ENCODE data around the gene SP2.

The SP2 gene

DNA sequence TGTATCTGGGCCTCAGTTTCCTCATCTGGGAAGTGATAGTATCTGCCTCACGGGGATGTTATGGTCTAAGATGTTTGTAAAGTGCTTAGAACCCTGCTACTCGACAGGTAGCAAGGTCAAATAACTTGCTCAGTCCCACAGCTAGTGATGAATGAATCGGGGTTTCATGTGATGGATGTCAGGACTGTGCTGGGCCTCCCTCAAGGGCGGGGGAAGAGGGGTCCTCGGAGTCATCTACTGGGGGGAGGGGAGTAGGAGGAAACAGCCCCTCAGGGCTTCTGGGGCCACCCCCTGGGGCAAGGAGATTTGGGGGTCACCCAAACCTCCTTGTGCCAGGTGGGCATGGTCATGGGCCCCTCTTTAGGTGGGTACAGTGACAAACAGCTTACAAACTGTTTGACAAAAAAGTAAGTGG, 46.1 kb downstream of the SP2 start:
- H3K4me3 ChIP-seq: peak overlapping the region; percentile 67 to 89 (median 79)
- peaks cover 0 to 36% (median 18%) of the 10 kb centered on the region in 11 experiments; a peak in 16 of 22 replicates for H3K36me3 ChIP-seq
- peak overlapping the region in 10 of 11 experiments; percentile 69 to 84 (median 78); a peak in 20 of 22 replicates for H3K27ac ChIP-seq
- peak overlapping the region; percentile 66 to 89 (median 82) for H3K9ac ChIP-seq
- H3K9me3 ChIP-seq (replicated peaks in 1 of 11): peaks cover 0 to 12% (median 6%) of the 10 kb centered on the region in 11 experiments; a peak in 9 of 22 replicates
- H3K27me3 ChIP-seq: no peaks in the 10 kb centered on the region
- peaks cover 41 to 70% (median 62%) of the 10 kb centered on the region in 10 experiments for H3K4me1 ChIP-seq
- TF ChIP-seq Cebpa-rat (IDR thresholded peaks at IDR 0.05): no peak
- no peaks in the 10 kb centered on the region for H4K20me1 ChIP-seq
- H3K4me2 ChIP-seq: peak overlapping the region; percentile 91 to 98 (median 95)

GRCh38 chr17:47942568-47942967, 46.5 kb downstream of the SP2 start:
- H3K36me3 ChIP-seq: peaks cover 0 to 36% (median 19%) of the 10 kb centered on the region in 11 experiments; a peak in 16 of 22 replicates
- no peaks in the 10 kb centered on the region for H3K27me3 ChIP-seq
- H3K4me1 ChIP-seq: peaks cover 41 to 72% (median 62%) of the 10 kb centered on the region in 10 experiments
- peak overlapping the region; percentile 67 to 89 (median 79); a peak in 19 of 20 replicates for H3K4me3 ChIP-seq
- no peak for TF ChIP-seq Cebpa-rat (IDR thresholded peaks at IDR 0.05)
- H3K4me2 ChIP-seq: peak overlapping the region; percentile 91 to 98 (median 95)
- peaks cover 0 to 12% (median 6%) of the 10 kb centered on the region in 11 experiments; a peak in 9 of 22 replicates for H3K9me3 ChIP-seq (replicated peaks in 1 of 11)
- peak overlapping the region in 7 of 11 experiments; percentile 76 to 81 (median 79); a peak in 9 of 22 replicates for H3K27ac ChIP-seq
- no peaks in the 10 kb centered on the region for H4K20me1 ChIP-seq
- peak overlapping the region; percentile 66 to 89 (median 82); a peak in 20 of 22 replicates for H3K9ac ChIP-seq

- TF ChIP-seq Cebpa-rat (IDR thresholded peaks at IDR 0.05): no peak
- H3K27me3 ChIP-seq: no peaks in the 10 kb centered on the region
- H3K9me3 ChIP-seq (replicated peaks in 1 of 11): peaks cover 0 to 11% (median 6%) of the 10 kb centered on the region in 11 experiments; a peak in 9 of 22 replicates
Observed at GRCh38 chr17:47945080-47945479, 49.0 kb downstream of the SP2 start.

DNA sequence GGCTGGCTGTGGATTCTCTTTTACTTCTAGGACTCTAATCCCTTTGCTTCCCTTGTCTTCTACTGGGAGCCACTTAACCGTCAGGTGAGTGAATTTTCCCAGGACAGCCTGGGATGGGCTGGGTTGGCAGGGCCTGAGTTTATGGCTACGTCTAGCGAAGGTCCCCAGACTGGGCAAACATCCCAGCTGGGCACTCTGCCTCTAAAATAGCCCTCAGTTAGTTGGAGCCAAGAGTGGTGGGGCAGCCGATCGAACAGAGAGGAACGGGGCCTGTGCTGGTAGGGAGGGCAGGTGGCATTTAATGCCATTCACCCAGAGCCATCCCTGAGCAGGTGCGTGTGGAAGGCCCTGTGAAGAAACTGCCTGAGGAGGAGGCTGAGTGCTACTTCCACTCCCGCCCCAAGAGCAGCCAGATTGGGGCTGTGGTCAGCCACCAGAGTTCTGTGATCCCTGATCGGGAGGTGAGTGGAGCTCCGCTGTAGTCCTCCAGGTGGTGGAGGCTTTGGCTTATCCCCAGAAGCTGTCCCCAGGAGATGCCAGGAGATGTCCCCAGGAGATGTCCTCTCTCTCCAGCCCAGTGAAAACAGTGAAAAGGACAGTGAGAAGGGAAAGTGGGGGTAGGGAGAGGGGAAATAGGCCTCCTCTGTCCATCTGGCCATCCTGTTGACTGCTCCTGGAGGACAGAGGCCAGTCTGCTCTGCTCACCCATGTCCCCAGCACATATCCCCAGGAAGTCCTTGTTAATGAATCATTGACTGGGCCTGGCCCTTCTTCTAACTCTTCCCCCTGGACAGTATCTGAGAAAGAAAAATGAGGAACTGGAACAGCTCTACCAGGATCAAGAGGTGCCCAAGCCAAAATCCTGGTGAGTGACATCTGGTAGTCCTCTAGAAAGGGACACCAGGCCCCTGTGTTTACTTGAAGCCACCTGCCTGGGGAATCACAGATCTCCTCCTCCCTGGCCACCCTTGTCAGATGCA, 49.8 kb downstream of the SP2 start:
- Histone ChIP-seq H3K4me3 (0 out of 20 replicates have a peak overlapping the region, but pooled peaks of 1 of the 10 experiments have one; percentile 13), H3K4me1 (peaks cover 54 to 90% (median 76%) of the 10 kb centered on the region in 10 experiments), H3K36me3 (peaks cover 6 to 59% (median 25%) of the 10 kb centered on the region in 11 experiments; a peak in 17 of 22 replicates), H3K27me3 (no peaks in the 10 kb centered on the region), H4K20me1 (no peaks in the 10 kb centered on the region), H3K9me3 (replicated peaks in 1 of 11) (peaks cover 0 to 3% (median under 1%) of the 10 kb centered on the region in 11 experiments; a peak in 8 of 22 replicates), H3K4me2 (peak overlapping the region; percentile 54 to 98 (median 67)), H3K9ac (peak overlapping the region; percentile 6 to 66 (median 31); a peak in 15 of 22 replicates), H3K27ac (peak overlapping the region; percentile 30 to 72 (median 64); a peak in 20 of 22 replicates)
- TF ChIP-seq Cebpa-rat (IDR thresholded peaks at IDR 0.05): no peak

More at GRCh38 chr17:47945080-47945479, 49.0 kb downstream of the SP2 start:
- Histone ChIP-seq H3K4me1 (peaks cover 60 to 94% (median 81%) of the 10 kb centered on the region in 10 experiments), H3K4me3 (no peak overlapping the region), H4K20me1 (no peaks in the 10 kb centered on the region), H3K4me2 (peak overlapping the region; percentile 54 to 98 (median 67)), H3K36me3 (peaks cover 6 to 51% (median 22%) of the 10 kb centered on the region in 11 experiments; a peak in 17 of 22 replicates), H3K27ac (peak overlapping the region in 10 of 11 experiments; percentile 45 to 72 (median 66); a peak in 19 of 22 replicates), H3K9ac (peak overlapping the region; percentile 6 to 66 (median 31); a peak in 16 of 22 replicates)

GRCh38 chr17:47946516-47946915, 50.5 kb downstream of the SP2 start:
- H3K27ac ChIP-seq: peak overlapping the region in 8 of 11 experiments; percentile 30 to 72 (median 63); a peak in 12 of 22 replicates
- no peak overlapping the region for H3K4me3 ChIP-seq
- peaks cover 6 to 60% (median 25%) of the 10 kb centered on the region in 11 experiments; a peak in 17 of 22 replicates for H3K36me3 ChIP-seq
- no peak for TF ChIP-seq Cebpa-rat (IDR thresholded peaks at IDR 0.05)
- H3K27me3 ChIP-seq: no peaks in the 10 kb centered on the region
- H3K9me3 ChIP-seq (replicated peaks in 1 of 11): no peaks in the 10 kb centered on the region
- no peaks in the 10 kb centered on the region for H4K20me1 ChIP-seq
- no peak overlapping the region for H3K9ac ChIP-seq
- peak overlapping the region in 10 of 11 experiments; percentile 54 to 98 (median 68); a peak in 16 of 22 replicates for H3K4me2 ChIP-seq
- H3K4me1 ChIP-seq: peaks cover 51 to 94% (median 72%) of the 10 kb centered on the region in 10 experiments

GRCh38 chr17:47946929-47947397, 50.9 kb downstream of the SP2 start:
- no peak for TF ChIP-seq Cebpa-rat (IDR thresholded peaks at IDR 0.05)

DNA sequence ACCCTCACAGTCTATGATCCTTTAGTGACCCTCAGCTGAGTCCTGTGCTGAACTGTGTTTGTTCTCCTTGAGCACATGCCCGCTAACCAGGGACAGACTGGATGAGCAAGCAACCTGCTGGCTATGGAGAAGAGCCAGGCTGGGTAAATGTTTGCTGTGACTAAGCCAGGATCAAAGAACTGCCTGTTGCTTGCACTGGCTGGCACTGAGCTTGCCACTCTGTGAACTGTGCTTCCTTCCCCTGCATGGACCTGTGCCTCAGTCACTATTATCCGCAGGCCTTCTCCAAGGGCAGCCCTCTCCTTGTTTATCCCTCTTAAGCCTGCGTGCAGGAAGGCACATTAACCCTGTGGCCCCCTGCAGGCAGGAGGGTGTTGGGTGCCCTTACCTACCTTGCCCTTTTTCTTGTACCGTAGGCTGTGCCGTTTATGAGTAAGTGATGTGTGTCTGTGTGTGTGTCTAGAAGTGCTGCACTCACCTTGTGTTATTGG, 52.7 kb downstream of the SP2 start:
- peak overlapping the region in 2 of 10 experiments; percentile 4 to 37; a peak in 1 of 20 replicates for H3K4me3 ChIP-seq
- no peaks in the 10 kb centered on the region for H3K9me3 ChIP-seq (replicated peaks in 1 of 11)
- H4K20me1 ChIP-seq: no peaks in the 10 kb centered on the region
- no peaks in the 10 kb centered on the region for H3K27me3 ChIP-seq
- peak overlapping the region; percentile 64 to 87 (median 78) for H3K4me2 ChIP-seq
- H3K36me3 ChIP-seq: peaks cover 6 to 53% (median 25%) of the 10 kb centered on the region in 11 experiments; a peak in 17 of 22 replicates
- peak overlapping the region in 10 of 11 experiments; percentile 32 to 62 (median 42); a peak in 13 of 22 replicates for H3K9ac ChIP-seq
- H3K4me1 ChIP-seq: peaks cover 38 to 87% (median 50%) of the 10 kb centered on the region in 10 experiments
- peak overlapping the region in 2 of 11 experiments; percentile 48 to 51; a peak in 4 of 22 replicates for H3K27ac ChIP-seq
- no peak for TF ChIP-seq Cebpa-rat (IDR thresholded peaks at IDR 0.05)

More at GRCh38 chr17:47946929-47947397, 50.9 kb downstream of the SP2 start:
- Histone ChIP-seq H3K4me1 (peaks cover 47 to 97% (median 67%) of the 10 kb centered on the region in 10 experiments), H3K4me3 (no peak overlapping the region), H3K27ac (peak overlapping the region in 2 of 11 experiments; percentile 47 to 63; a peak in 3 of 22 replicates), H3K36me3 (peaks cover 6 to 60% (median 25%) of the 10 kb centered on the region in 11 experiments; a peak in 17 of 22 replicates), H4K20me1 (no peaks in the 10 kb centered on the region), H3K9me3 (replicated peaks in 1 of 11) (no peaks in the 10 kb centered on the region), H3K4me2 (peak overlapping the region in 4 of 11 experiments; percentile 90 to 98 (median 96); a peak in 6 of 22 replicates), H3K9ac (no peak overlapping the region), H3K27me3 (no peaks in the 10 kb centered on the region)
